Measurements from ENCODE around the gene DIAPH1.
A peak's percentile ranks its signal among the peaks of the same experiment; 100 is the strongest.

DIAPH1 gene

GRCh38 chr5:141650851-141651727 lies 32.3 kb upstream of the DIAPH1 start, which contains the start of gene FCHSD1:
TSS of gene FCHSD1 (minus strand) at chr5:141651418. CDS start at chr5:141651368, 50 bp downstream.
- Histone ChIP-seq H3K4me1 (ENCODE audit: control insufficient read depth, insufficient read depth, low read length) (peaks cover 12% of the 10 kb centered on the region), H3K9me3 (ENCODE audit: control insufficient read depth, low read length) (no peaks in the 10 kb centered on the region), H3K27me3 (ENCODE audit: control insufficient read depth, insufficient read depth, low read length) (no peaks in the 10 kb centered on the region), H3K9ac (ENCODE audit: low read length) (peak within 1 kb of the TSS; percentile 74), H3K4me3 (ENCODE audit: low read length) (peak within 1 kb of the TSS; percentile 62), H3K36me3 (ENCODE audit: control insufficient read depth, insufficient read depth, low read length) (no peaks in the 10 kb centered on the region)

- no peaks in the 10 kb centered on the region for H3K36me3 ChIP-seq (ENCODE audit: control insufficient read depth, insufficient read depth, low read length)
Measured at GRCh38 chr5:141649972-141650371, 31.2 kb upstream of the DIAPH1 start.

GRCh38 chr5:141649056-141649688 lies 30.4 kb upstream of the DIAPH1 start:
- H3K4me3 ChIP-seq (ENCODE audit: low read length): no peak overlapping the region
- H3K4me1 ChIP-seq (ENCODE audit: control insufficient read depth, insufficient read depth, low read length): peaks cover 12% of the 10 kb centered on the region
- no peak overlapping the region for H3K9ac ChIP-seq (ENCODE audit: low read length)
- H3K27me3 ChIP-seq (ENCODE audit: control insufficient read depth, insufficient read depth, low read length): no peaks in the 10 kb centered on the region
- H3K9me3 ChIP-seq (ENCODE audit: control insufficient read depth, low read length): no peaks in the 10 kb centered on the region
- H3K36me3 ChIP-seq (ENCODE audit: control insufficient read depth, insufficient read depth, low read length): no peaks in the 10 kb centered on the region

More at GRCh38 chr5:141649972-141650371, 31.2 kb upstream of the DIAPH1 start:
- Histone ChIP-seq H3K4me3 (ENCODE audit: low read length) (no peak overlapping the region), H3K9ac (ENCODE audit: low read length) (no peak overlapping the region), H3K4me1 (ENCODE audit: control insufficient read depth, insufficient read depth, low read length) (peaks cover 12% of the 10 kb centered on the region), H3K9me3 (ENCODE audit: control insufficient read depth, low read length) (no peaks in the 10 kb centered on the region), H3K27me3 (ENCODE audit: control insufficient read depth, insufficient read depth, low read length) (no peaks in the 10 kb centered on the region)

GRCh38 chr5:141647851-141648250 lies 29.1 kb upstream of the DIAPH1 start:
- peaks cover 12% of the 10 kb centered on the region for H3K4me1 ChIP-seq (ENCODE audit: control insufficient read depth, insufficient read depth, low read length)
- no peak overlapping the region for H3K4me3 ChIP-seq (ENCODE audit: low read length)
- H3K27me3 ChIP-seq (ENCODE audit: control insufficient read depth, insufficient read depth, low read length): no peaks in the 10 kb centered on the region
- no peaks in the 10 kb centered on the region for H3K36me3 ChIP-seq (ENCODE audit: control insufficient read depth, insufficient read depth, low read length)
- H3K9me3 ChIP-seq (ENCODE audit: control insufficient read depth, low read length): no peaks in the 10 kb centered on the region
- H3K9ac ChIP-seq (ENCODE audit: low read length): no peak overlapping the region

GRCh38 chr5:141647242-141647641 lies 28.4 kb upstream of the DIAPH1 start:
- H3K9ac ChIP-seq (ENCODE audit: low read length): no peak overlapping the region
- no peaks in the 10 kb centered on the region for H3K9me3 ChIP-seq (ENCODE audit: control insufficient read depth, low read length)
- no peak overlapping the region for H3K4me3 ChIP-seq (ENCODE audit: low read length)
- no peaks in the 10 kb centered on the region for H3K36me3 ChIP-seq (ENCODE audit: control insufficient read depth, insufficient read depth, low read length)
- peaks cover 12% of the 10 kb centered on the region for H3K4me1 ChIP-seq (ENCODE audit: control insufficient read depth, insufficient read depth, low read length)
- no peaks in the 10 kb centered on the region for H3K27me3 ChIP-seq (ENCODE audit: control insufficient read depth, insufficient read depth, low read length)

- no peaks in the 10 kb centered on the region for H3K27me3 ChIP-seq (ENCODE audit: control insufficient read depth, insufficient read depth, low read length)
- H3K4me3 ChIP-seq (ENCODE audit: low read length): no peak overlapping the region
- H3K36me3 ChIP-seq (ENCODE audit: control insufficient read depth, insufficient read depth, low read length): no peaks in the 10 kb centered on the region
- H3K9ac ChIP-seq (ENCODE audit: low read length): no peak overlapping the region
- H3K4me1 ChIP-seq (ENCODE audit: control insufficient read depth, insufficient read depth, low read length): peaks cover 8% of the 10 kb centered on the region
- no peaks in the 10 kb centered on the region for H3K9me3 ChIP-seq (ENCODE audit: control insufficient read depth, low read length)
Measured at GRCh38 chr5:141646026-141646425, 27.2 kb upstream of the DIAPH1 start.

GRCh38 chr5:141641634-141642267 lies 23.0 kb upstream of the DIAPH1 start:
- peaks cover 8% of the 10 kb centered on the region for H3K4me1 ChIP-seq (ENCODE audit: control insufficient read depth, insufficient read depth, low read length)
- H3K36me3 ChIP-seq (ENCODE audit: control insufficient read depth, insufficient read depth, low read length): no peaks in the 10 kb centered on the region
- H3K9me3 ChIP-seq (ENCODE audit: control insufficient read depth, low read length): no peaks in the 10 kb centered on the region
- peaks cover 9% of the 10 kb centered on the region for H3K27me3 ChIP-seq (ENCODE audit: control insufficient read depth, insufficient read depth, low read length)
- no peak overlapping the region for H3K9ac ChIP-seq (ENCODE audit: low read length)
- H3K4me3 ChIP-seq (ENCODE audit: low read length): no peak overlapping the region

- Histone ChIP-seq H3K9me3 (ENCODE audit: control insufficient read depth, low read length) (no peaks in the 10 kb centered on the region), H3K4me3 (ENCODE audit: low read length) (no peak overlapping the region), H3K4me1 (ENCODE audit: control insufficient read depth, insufficient read depth, low read length) (peaks cover 12% of the 10 kb centered on the region), H3K9ac (ENCODE audit: low read length) (no peak overlapping the region), H3K36me3 (ENCODE audit: control insufficient read depth, insufficient read depth, low read length) (no peaks in the 10 kb centered on the region), H3K27me3 (ENCODE audit: control insufficient read depth, insufficient read depth, low read length) (peaks cover 9% of the 10 kb centered on the region)
Measured at GRCh38 chr5:141640698-141641097, 21.9 kb upstream of the DIAPH1 start.

GRCh38 chr5:141640051-141640415 lies 21.2 kb upstream of the DIAPH1 start:
- Histone ChIP-seq H3K4me3 (ENCODE audit: low read length) (no peak overlapping the region), H3K36me3 (ENCODE audit: control insufficient read depth, insufficient read depth, low read length) (no peaks in the 10 kb centered on the region), H3K9ac (ENCODE audit: low read length) (no peak overlapping the region), H3K9me3 (ENCODE audit: control insufficient read depth, low read length) (no peaks in the 10 kb centered on the region), H3K27me3 (ENCODE audit: control insufficient read depth, insufficient read depth, low read length) (peaks cover 9% of the 10 kb centered on the region), H3K4me1 (ENCODE audit: control insufficient read depth, insufficient read depth, low read length) (peaks cover 19% of the 10 kb centered on the region)

GRCh38 chr5:141639357-141640050 lies 20.7 kb upstream of the DIAPH1 start:
- no peaks in the 10 kb centered on the region for H3K36me3 ChIP-seq (ENCODE audit: control insufficient read depth, insufficient read depth, low read length)
- peaks cover 9% of the 10 kb centered on the region for H3K27me3 ChIP-seq (ENCODE audit: control insufficient read depth, insufficient read depth, low read length)

GRCh38 chr5:141638771-141639170 lies 20.0 kb upstream of the DIAPH1 start:
- no peak overlapping the region for H3K4me3 ChIP-seq (ENCODE audit: low read length)
- H3K4me1 ChIP-seq (ENCODE audit: control insufficient read depth, insufficient read depth, low read length): peaks cover 21% of the 10 kb centered on the region
- H3K9ac ChIP-seq (ENCODE audit: low read length): no peak overlapping the region

More at GRCh38 chr5:141639357-141640050, 20.7 kb upstream of the DIAPH1 start:
- Histone ChIP-seq H3K9ac (ENCODE audit: low read length) (no peak overlapping the region), H3K4me1 (ENCODE audit: control insufficient read depth, insufficient read depth, low read length) (peaks cover 21% of the 10 kb centered on the region), H3K4me3 (ENCODE audit: low read length) (no peak overlapping the region), H3K9me3 (ENCODE audit: control insufficient read depth, low read length) (no peaks in the 10 kb centered on the region)

More at GRCh38 chr5:141638771-141639170, 20.0 kb upstream of the DIAPH1 start:
- H3K27me3 ChIP-seq (ENCODE audit: control insufficient read depth, insufficient read depth, low read length): peaks cover 9% of the 10 kb centered on the region
- H3K36me3 ChIP-seq (ENCODE audit: control insufficient read depth, insufficient read depth, low read length): no peaks in the 10 kb centered on the region
- no peaks in the 10 kb centered on the region for H3K9me3 ChIP-seq (ENCODE audit: control insufficient read depth, low read length)

All from mucosa of stomach (tissue), 1 donor.